GM10266 (cell line): Measurements from ENCODE around the gene C15orf39.
"Not testable (repeated sequence)": the region's sequence is repeated elsewhere in the genome, so short reads cannot be mapped to it uniquely, and the experiment has no call there.

Experiments used
- DNase-seq: peaks from one replicate; pipeline ENCODE4 v3.0.0; 2012; ENCODE audit errors: extremely low spot score
- CTCF ChIP-seq: IDR thresholded peaks from 2 replicates; pipeline ENCODE4 v1.5.1; 2012; ENCODE audit warnings: mild to moderate bottlenecking, low read depth; ENCODE audit not compliant: control insufficient read depth, insufficient read depth; ENCODE audit errors: missing control alignments

The C15orf39 gene

GRCh38 chr15:75158402-75158801 lies 43.3 kb upstream of the C15orf39 start:
- no peak for TF ChIP-seq CTCF
- no peak for DNase-seq

GRCh38 chr15:75159244-75159643 lies 42.4 kb upstream of the C15orf39 start:
- DNase-seq = no peak
- no peak for TF ChIP-seq CTCF

GRCh38 chr15:75161106-75161916 lies 40.4 kb upstream of the C15orf39 start:
- no peak for DNase-seq

GRCh38 chr15:75161917-75162414 lies 39.7 kb upstream of the C15orf39 start:
- DNase-seq = no peak
- TF ChIP-seq CTCF = no peak

More at GRCh38 chr15:75161106-75161916, 40.4 kb upstream of the C15orf39 start:
- no peak for TF ChIP-seq CTCF

- no peak for DNase-seq
- TF ChIP-seq CTCF = no peak
Measured at GRCh38 chr15:75163150-75163564, 38.5 kb upstream of the C15orf39 start.

GRCh38 chr15:75164625-75165350 lies 36.9 kb upstream of the C15orf39 start:
- DNase-seq = no peak
- TF ChIP-seq CTCF = no peak

- not testable (repeated sequence) for DNase-seq
Measured at GRCh38 chr15:75166489-75167063, 35.1 kb upstream of the C15orf39 start.
